GM18907 (cell line): ENCODE data around the gene PYDC1.
"Not testable (repeated sequence)": the region's sequence is repeated elsewhere in the genome, so short reads cannot be mapped to it uniquely, and the experiment has no call there.

ENCODE experiments used
- ATAC-seq: cut with Tn5 transposase; IDR thresholded peaks from one replicate; pipeline ENCODE4 v1.9.1; 2021; ENCODE audit warnings: mild to moderate bottlenecking, moderate library complexity; ENCODE audit not compliant: unreplicated experiment

The PYDC1 gene

DNA sequence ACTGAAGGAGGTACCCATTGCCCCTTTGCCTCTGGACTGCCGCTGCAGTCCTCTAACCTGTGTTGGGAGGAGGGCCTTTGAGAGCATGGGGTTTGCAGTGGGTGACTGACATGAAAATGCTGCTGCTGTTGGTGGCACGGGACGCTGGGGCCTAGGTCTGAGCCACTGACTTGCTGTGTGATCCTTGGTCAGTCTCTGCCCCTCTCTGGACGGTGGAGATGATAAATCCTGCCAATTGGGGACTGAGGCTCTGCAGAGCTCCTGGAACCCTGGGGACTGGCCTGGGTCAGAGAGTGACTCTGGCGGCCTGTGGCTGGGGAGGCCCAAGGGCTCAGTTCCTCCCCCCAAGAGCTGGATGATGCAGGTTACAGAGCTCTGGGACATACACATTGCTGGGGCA, 6.1 kb upstream of the PYDC1 start:
- ATAC-seq, result no peak

- ATAC-seq, result no peak
Observed at GRCh38 chr16:31221357-31222160, 4.6 kb upstream of the PYDC1 start.

DNA sequence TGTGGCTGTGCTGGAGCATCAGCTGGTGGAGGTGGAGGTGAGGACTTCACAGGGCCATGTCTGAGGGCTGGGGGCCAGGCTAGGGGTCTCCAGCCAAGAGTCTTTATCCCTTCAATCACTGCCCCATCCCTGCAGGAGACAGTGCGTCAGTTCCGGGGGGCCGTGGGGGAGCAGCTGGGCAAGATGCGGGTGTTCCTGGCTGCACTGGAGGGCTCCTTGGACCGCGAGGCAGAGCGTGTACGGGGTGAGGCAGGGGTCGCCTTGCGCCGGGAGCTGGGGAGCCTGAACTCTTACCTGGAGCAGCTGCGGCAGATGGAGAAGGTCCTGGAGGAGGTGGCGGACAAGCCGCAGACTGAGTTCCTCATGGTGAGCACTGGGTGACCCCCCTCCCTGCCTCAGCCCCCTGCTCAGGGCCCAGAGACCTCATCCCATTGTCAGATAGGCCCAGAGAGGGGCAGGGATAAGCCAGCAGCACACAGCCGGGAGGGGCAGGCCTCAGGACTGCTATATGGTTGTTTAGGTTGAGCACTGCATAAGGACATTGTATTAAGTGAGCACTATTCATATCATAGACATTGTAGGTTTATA, 2.3 kb upstream of the PYDC1 start:
- no peak for ATAC-seq

DNA sequence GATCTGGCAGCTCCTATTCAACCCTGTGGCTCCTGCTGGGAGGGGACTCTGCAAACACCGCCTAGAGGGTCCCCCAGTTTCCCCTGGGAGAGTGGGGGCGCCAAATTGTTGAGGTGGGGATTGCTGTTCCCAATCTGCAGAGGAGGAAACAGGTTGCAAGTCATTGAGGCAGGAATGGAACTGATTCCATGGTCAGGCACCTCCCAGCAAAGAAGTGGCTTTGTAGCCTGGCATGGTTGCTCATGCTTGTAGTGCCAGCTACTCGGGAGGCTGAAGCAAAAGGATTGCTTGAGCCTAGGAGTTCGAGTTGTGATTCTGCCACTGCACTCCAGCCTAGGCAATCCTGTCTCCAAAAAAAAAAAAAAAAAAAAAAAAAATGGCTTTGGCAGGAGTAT, 198 bp upstream of the PYDC1 start:
- no peak for ATAC-seq

- peak; percentile 45 for ATAC-seq
Observed at GRCh38 chr16:31215287-31216162, 1.4 kb downstream of the PYDC1 start.

DNA sequence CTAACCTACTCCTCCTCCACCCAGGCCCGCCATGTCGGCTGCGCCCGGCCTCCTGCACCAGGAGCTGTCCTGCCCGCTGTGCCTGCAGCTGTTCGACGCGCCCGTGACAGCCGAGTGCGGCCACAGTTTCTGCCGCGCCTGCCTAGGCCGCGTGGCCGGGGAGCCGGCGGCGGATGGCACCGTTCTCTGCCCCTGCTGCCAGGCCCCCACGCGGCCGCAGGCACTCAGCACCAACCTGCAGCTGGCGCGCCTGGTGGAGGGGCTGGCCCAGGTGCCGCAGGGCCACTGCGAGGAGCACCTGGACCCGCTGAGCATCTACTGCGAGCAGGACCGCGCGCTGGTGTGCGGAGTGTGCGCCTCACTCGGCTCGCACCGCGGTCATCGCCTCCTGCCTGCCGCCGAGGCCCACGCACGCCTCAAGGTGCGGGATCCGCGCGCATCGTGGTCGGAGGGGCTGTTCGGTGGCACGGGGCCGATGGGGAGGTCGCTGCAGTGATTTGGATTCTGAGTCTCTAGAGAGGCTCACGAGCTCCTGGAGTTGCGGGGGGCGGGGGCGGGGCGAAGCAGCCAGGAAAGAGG, 2.1 kb downstream of the PYDC1 start:
- ATAC-seq, result no peak

- no peak for ATAC-seq
Observed at GRCh38 chr16:31213877-31214707, 2.8 kb downstream of the PYDC1 start, which contains the start of gene TRIM72. Gene TRIM72, plus strand, starts transcription at chr16:31214119. Its CDS starts 620 bp downstream, at chr16:31214739.

GRCh38 chr16:31213342-31213741, 3.6 kb downstream of the PYDC1 start:
- ATAC-seq, result no peak

GRCh38 chr16:31206776-31207175, 10.2 kb downstream of the PYDC1 start:
- no peak for ATAC-seq

GRCh38 chr16:31204871-31205666, 11.9 kb downstream of the PYDC1 start:
- ATAC-seq, result no peak

- ATAC-seq, result peak; percentile 58
Observed at GRCh38 chr16:31202414-31203375, 14.2 kb downstream of the PYDC1 start, which contains the start of gene PYCARD. Gene PYCARD, minus strand, starts transcription at chr16:31202760. Its CDS starts 70 bp downstream, at chr16:31202690.

DNA sequence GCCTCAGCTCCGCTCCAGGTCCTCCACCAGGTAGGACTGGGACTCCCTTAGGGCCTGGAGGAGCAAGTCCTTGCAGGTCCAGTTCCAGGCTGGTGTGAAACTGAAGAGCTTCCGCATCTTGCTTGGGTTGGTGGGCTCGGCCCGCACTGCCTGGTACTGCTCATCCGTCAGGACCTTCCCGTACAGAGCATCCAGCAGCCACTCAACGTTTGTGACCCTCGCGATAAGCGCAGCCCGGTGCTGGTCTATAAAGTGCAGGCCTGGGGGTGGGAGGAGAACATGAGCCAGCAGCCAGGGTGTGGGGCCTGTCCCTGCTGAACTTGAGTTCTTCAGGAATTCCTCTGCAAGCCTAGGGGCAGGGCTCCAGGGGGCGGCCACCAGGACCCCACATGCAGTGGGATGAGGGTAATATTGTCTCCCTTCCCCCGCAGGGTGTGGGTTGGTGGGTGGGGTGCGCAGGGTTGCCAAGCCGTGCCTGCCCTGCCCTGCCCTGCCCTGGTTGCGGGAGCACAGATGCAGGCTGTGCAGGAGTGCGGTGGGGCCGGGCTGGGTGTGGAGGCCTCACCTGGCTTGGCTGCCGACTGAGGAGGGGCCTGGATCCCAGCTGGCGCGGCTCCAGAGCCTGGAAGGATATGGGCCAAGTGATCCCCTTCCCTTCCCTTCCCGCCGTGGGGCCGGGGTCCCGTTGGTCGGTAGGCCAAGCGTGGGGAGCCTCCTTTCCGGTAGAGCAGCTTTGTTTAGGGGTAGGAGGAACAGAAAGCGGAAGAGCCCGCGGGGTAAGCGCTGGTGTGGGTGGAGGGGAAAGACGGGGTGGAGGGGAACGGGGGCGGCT, 15.1 kb downstream of the PYDC1 start:
- peak; percentile 57 for ATAC-seq

DNA sequence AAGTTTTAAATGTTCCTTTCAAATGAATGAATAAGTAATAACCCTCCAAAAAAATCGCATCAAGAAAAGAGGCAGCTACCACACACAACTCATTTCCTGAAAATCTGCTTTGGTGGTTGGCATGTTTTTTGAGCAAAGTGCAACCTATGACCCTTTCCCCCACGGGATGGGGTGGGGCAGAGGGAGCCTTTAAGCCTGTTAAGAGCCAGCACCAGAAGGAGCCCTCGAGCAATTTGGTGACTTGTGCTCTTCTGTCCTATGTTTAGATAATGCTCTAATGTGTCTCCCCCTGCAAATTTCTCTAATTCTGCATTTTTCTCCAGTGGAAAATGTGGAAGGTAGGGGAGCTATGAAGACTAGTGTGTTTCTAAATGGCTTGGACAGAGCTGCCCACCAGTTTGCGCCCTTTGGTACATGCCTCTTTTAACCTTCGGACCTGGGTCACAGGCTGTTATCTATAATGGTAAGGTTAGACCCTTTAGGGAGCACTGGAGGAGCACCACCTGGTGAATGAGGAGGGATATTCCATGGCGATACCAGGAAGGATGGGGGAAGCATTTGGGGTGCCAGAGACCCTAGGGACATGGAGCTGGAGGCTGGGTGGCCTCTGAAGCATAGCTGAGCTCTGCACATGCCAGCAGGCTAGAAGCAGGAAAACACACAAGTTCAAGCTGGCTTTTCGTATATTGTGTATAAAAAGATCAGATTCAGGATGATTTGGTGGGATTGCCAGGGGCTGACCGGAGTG, 15.9 kb downstream of the PYDC1 start:
- ATAC-seq, result no peak

DNA sequence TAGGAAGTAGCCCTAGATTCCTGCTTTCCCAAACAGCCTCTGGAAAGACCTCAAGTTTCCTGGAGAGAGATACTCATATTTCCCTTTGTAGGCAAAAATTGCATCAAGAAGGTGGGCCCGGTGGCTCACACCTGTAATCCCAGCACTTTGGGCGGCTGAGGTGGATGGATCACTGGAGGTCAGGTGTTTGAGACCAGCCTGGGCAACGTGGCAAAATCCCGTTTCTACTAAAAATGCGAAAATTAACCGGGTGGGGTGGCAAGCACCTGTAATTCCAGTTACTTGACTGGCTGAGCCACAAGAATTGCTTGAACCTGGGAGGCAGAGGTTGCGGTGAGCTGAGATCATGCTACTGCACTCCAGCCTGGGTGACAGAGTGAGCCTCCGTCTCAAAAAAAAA, 16.8 kb downstream of the PYDC1 start:
- not testable (repeated sequence) for ATAC-seq

DNA sequence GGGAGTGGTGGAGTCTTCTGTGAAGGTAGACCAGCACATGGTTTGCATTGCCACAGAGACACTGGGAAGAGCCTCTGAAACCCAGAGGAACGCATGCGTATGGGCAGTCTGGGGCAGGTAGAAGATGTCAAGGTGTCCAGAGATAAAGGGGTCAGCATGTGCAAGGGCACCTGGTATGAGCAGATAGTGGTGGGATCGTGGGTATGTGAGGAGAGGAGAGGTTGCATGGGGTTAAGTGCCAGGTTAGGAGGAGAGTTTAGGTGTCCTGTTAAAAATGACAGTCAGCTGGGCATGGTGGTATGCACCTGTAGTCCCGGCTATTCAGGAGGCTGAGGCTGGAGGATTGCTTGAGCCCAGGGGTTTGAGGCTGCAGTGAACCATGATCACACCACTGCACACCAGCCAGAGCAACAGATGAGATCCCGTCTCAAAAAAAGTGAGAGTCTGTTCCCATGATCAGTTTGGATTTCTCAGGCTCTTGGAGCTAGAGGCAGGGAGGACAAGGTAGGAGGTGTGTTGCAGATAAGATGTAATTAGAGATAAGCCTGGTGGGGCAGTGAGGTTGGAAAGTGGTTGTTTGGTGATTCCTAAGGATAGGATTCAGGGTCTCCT, 17.4 kb downstream of the PYDC1 start:
- ATAC-seq, result no peak

- no peak for ATAC-seq
Observed at GRCh38 chr16:31198207-31198882, 18.6 kb downstream of the PYDC1 start.
